ENCODE data around the gene COMMD9.

COMMD9 gene

DNA sequence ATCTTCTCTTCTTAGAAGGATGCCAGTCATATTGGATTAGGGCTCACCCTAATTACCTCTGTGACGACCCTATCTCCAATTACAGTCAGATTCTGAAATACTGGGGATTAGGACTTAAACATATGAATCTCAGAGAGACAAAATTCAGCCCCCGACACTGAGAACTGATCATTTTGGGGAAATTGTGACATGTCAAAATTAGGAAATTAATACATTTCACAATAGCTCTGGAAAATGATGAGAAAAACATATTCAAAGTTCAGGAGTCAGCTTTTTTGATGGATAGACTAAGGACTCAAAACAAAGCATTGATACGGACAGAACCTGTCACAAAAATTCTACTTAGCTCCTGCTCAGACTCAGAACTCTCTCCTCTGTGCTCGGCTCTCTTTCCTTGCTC, 40.8 kb downstream of the COMMD9 start:
- peak; percentile 4 for DNase-seq (ENCODE audit: low read depth)
- Histone ChIP-seq H3K4me3 (ENCODE audit: low read length) (peak overlapping the region; percentile 20), H3K36me3 (ENCODE audit: control insufficient read depth, insufficient read depth, low read length, severe bottlenecking) (no peaks in the 10 kb centered on the region), H3K4me1 (ENCODE audit: control insufficient read depth, insufficient read depth, low read length) (peaks cover 35% of the 10 kb centered on the region), H3K27me3 (replicated peaks; ENCODE audit: control insufficient read depth, insufficient read depth, low read length) (no peaks in the 10 kb centered on the region), H3K9me3 (ENCODE audit: control insufficient read depth, low read length) (peaks cover 8% of the 10 kb centered on the region), H3K9ac (ENCODE audit: low read length) (peak overlapping the region; percentile 69)

DNA sequence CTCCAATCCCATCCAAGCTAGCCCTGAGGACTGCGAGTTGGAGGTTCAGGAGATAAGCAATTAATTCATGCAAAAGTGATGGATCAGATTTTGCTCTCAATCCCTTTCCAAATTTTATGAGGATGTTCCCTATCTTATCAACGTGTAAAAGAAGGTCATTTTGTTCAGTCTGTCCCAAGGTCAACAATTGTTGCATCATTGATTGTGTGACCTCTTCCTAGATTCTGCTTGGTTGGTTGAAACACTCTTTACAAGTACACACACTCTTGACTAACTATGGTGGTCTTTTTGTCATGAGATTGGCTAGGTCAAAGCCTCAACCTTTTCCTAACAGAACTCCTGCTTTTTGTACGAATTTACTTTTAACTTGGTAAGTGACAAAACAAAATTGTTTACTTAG, 41.7 kb downstream of the COMMD9 start:
- H3K9me3 ChIP-seq (ENCODE audit: control insufficient read depth, low read length): peaks cover 8% of the 10 kb centered on the region
- DNase-seq (ENCODE audit: low read depth): no peak
- peaks cover 35% of the 10 kb centered on the region for H3K4me1 ChIP-seq (ENCODE audit: control insufficient read depth, insufficient read depth, low read length)

DNA sequence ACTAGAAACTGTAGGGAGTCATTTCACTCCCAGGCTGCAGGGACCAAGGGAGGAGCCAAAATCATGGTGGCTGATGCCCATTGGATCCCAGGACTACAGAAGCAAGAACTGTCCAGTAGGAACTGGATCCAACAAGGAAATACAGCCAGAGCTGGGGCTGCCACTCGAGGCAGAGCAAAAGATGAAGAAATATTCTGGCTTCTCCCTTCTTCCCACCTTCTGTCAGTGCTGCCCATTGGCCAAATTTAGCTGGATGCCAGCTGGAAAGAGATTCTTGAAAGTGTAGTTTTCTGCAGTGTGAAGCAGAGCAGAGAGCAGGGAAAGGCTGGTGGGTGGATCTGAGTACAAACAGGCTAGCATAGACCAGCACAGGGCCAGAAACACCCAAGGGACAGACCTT, 45.6 kb downstream of the COMMD9 start:
- H3K9ac ChIP-seq (ENCODE audit: low read length): no peak overlapping the region
- H3K4me1 ChIP-seq (ENCODE audit: control insufficient read depth, insufficient read depth, low read length): peaks cover 16% of the 10 kb centered on the region
- no peaks in the 10 kb centered on the region for H3K9me3 ChIP-seq (ENCODE audit: control insufficient read depth, low read length)
- H3K36me3 ChIP-seq (ENCODE audit: control insufficient read depth, insufficient read depth, low read length, severe bottlenecking): no peaks in the 10 kb centered on the region
- DNase-seq (ENCODE audit: low read depth): peak; percentile 6
- H3K4me3 ChIP-seq (ENCODE audit: low read length): no peak overlapping the region
- no peaks in the 10 kb centered on the region for H3K27me3 ChIP-seq (replicated peaks; ENCODE audit: control insufficient read depth, insufficient read depth, low read length)

More for the DNA sequence above, 41.7 kb downstream of the COMMD9 start:
- H3K4me3 ChIP-seq (ENCODE audit: low read length): no peak overlapping the region
- no peak overlapping the region for H3K9ac ChIP-seq (ENCODE audit: low read length)
- no peaks in the 10 kb centered on the region for H3K27me3 ChIP-seq (replicated peaks; ENCODE audit: control insufficient read depth, insufficient read depth, low read length)
- no peaks in the 10 kb centered on the region for H3K36me3 ChIP-seq (ENCODE audit: control insufficient read depth, insufficient read depth, low read length, severe bottlenecking)

DNA sequence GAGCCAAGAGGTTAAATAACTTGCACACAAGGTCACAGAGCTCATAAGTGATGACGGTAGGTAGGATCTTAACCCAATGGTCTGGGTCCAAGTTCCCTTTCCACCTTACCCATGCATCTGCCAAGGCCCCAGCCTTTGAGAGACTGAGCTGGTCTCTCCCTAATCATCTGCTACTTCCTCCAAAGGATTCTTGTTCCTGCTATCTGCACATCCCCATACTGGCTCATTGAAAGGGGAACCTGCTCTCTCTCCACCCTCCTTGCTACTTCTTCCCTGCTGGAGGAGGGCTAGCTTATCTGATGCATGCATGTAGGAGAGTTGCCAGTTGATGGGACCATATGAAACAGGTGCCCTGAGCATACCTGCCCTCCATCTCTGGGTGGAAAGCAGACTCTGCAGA, 47.7 kb downstream of the COMMD9 start:
- no peaks in the 10 kb centered on the region for H3K27me3 ChIP-seq (replicated peaks; ENCODE audit: control insufficient read depth, insufficient read depth, low read length)
- H3K4me1 ChIP-seq (ENCODE audit: control insufficient read depth, insufficient read depth, low read length): peaks cover 10% of the 10 kb centered on the region
- H3K9me3 ChIP-seq (ENCODE audit: control insufficient read depth, low read length): no peaks in the 10 kb centered on the region
- no peak overlapping the region for H3K4me3 ChIP-seq (ENCODE audit: low read length)
- peaks cover 4% of the 10 kb centered on the region for H3K36me3 ChIP-seq (ENCODE audit: control insufficient read depth, insufficient read depth, low read length, severe bottlenecking)
- no peak overlapping the region for H3K9ac ChIP-seq (ENCODE audit: low read length)
- no peak for DNase-seq (ENCODE audit: low read depth)

DNA sequence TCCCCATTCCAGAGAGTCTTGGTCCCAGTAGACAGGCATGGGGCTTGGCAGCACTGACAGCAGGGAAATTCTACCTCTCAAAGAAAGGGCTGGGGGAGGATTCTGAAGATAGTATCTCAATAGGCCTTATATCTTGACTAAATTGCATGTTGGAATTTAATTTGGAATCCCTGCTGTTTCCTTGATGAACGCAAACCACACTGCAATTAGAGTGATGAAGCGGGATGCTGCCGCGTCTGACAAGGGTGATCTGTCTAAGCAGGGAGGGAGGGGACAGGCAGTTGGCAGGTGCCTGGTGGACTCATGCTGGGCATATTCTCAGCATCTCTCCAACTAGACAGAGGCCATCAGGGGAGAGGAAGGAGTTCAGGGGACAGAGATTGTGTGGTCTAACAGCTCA, 48.4 kb downstream of the COMMD9 start:
- H3K27me3 ChIP-seq (replicated peaks; ENCODE audit: control insufficient read depth, insufficient read depth, low read length): no peaks in the 10 kb centered on the region
- no peak overlapping the region for H3K4me3 ChIP-seq (ENCODE audit: low read length)
- DNase-seq (ENCODE audit: low read depth): no peak
- H3K36me3 ChIP-seq (ENCODE audit: control insufficient read depth, insufficient read depth, low read length, severe bottlenecking): peaks cover 4% of the 10 kb centered on the region
- H3K4me1 ChIP-seq (ENCODE audit: control insufficient read depth, insufficient read depth, low read length): peaks cover 10% of the 10 kb centered on the region
- H3K9ac ChIP-seq (ENCODE audit: low read length): no peak overlapping the region
- H3K9me3 ChIP-seq (ENCODE audit: control insufficient read depth, low read length): no peaks in the 10 kb centered on the region

DNA sequence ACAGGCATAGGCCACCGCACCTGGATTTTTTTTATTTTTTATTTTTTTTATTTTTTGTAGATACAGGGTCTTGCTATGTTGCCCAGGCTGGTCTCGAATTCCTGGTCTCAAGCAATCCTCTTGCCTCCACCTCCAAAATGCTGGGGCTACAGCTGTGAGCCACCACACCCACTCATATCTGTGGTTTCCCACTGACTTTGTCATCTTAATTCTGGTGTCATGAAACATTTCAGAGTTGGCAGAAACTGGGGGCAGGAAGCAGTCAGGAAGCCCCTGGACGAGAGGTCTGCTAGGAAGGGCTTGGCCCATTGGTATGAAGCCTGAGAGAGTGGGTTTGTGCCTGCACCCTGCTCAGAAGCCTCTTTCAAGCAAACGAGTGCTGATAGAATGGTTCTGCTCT, 49.1 kb downstream of the COMMD9 start:
- H3K4me3 ChIP-seq (ENCODE audit: low read length): no peak overlapping the region
- no peaks in the 10 kb centered on the region for H3K9me3 ChIP-seq (ENCODE audit: control insufficient read depth, low read length)
- DNase-seq (ENCODE audit: low read depth): no peak
- no peaks in the 10 kb centered on the region for H3K27me3 ChIP-seq (replicated peaks; ENCODE audit: control insufficient read depth, insufficient read depth, low read length)
- no peak overlapping the region for H3K9ac ChIP-seq (ENCODE audit: low read length)
- H3K4me1 ChIP-seq (ENCODE audit: control insufficient read depth, insufficient read depth, low read length): peaks cover 10% of the 10 kb centered on the region
- H3K36me3 ChIP-seq (ENCODE audit: control insufficient read depth, insufficient read depth, low read length, severe bottlenecking): peaks cover 4% of the 10 kb centered on the region

DNA sequence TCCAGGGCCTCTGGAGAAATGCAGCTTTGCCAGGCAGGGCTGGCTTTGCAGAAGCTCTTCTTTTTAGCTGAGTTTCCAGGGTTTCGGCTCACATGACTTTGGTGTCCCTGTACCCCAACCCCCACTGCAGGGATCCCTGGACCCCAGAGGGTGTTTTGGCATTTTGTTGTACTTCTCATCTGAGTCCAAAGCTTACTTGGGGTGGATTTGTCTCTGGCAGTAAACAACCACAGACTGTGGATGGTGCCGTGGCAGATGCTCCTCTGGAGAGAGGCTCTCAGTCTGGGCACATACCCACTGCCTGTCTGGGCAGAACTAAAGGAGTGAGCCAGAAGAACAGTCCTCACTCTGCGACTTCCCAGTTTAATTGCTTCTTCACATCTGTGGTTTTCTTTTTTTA, 49.6 kb downstream of the COMMD9 start:
- Histone ChIP-seq H3K4me1 (ENCODE audit: control insufficient read depth, insufficient read depth, low read length) (peaks cover 10% of the 10 kb centered on the region), H3K36me3 (ENCODE audit: control insufficient read depth, insufficient read depth, low read length, severe bottlenecking) (peaks cover 4% of the 10 kb centered on the region), H3K27me3 (replicated peaks; ENCODE audit: control insufficient read depth, insufficient read depth, low read length) (no peaks in the 10 kb centered on the region), H3K9ac (ENCODE audit: low read length) (no peak overlapping the region), H3K4me3 (ENCODE audit: low read length) (no peak overlapping the region), H3K9me3 (ENCODE audit: control insufficient read depth, low read length) (no peaks in the 10 kb centered on the region)
- DNase-seq (ENCODE audit: low read depth): no peak

DNA sequence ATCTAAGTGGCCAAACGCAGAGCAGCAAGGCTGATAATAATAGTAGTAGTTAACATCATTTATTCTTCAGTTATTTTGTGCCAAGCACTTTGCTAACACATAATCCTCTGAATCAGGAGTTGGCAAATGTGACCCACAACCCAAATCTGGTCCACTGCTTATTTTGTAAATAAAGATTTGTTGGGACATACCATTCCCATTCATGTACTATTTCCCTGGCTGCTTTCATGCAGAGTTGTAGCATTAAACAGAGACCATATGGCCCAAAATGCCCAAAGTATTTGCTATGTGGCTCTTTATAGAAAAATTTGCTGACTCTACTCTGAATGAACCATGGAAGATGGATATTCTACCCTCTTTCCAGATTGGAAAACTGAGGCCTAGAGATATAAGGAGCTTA, 50.3 kb downstream of the COMMD9 start:
- peak; percentile 52 for DNase-seq (ENCODE audit: low read depth)
- Histone ChIP-seq H3K9ac (ENCODE audit: low read length) (no peak overlapping the region), H3K4me1 (ENCODE audit: control insufficient read depth, insufficient read depth, low read length) (peaks cover 10% of the 10 kb centered on the region)

DNA sequence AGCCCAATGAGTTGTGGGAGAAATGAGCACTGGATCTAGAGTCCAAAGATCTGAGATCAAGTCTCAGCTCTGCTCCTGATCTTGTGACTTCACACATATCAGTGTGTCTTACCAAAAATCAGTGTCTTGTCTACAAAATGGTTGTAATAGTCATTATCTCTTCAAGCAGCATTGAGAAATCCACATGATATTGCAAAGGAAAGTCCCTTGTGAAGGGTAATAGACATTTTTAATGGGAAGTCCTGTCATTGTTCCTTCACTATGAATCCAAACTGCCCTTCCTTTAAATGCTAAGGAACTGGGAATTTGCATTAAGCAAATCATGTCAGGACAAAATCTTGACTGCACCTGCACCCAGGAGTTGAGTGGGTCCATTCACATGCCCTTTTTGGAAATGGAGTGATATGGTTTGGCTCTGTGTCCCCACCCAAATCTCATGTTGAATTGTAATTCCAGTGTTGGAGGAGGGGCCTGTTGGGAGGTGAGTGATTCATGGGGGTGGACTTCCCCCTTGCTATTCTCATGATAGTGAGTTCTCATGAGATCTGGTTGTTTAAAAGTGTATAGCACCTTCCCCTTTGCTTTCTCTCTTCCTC, 51.1 kb downstream of the COMMD9 start:
- Histone ChIP-seq H3K9me3 (ENCODE audit: control insufficient read depth, low read length) (no peaks in the 10 kb centered on the region), H3K4me1 (ENCODE audit: control insufficient read depth, insufficient read depth, low read length) (peaks cover 10% of the 10 kb centered on the region), H3K4me3 (ENCODE audit: low read length) (no peak overlapping the region), H3K9ac (ENCODE audit: low read length) (no peak overlapping the region), H3K27me3 (replicated peaks; ENCODE audit: control insufficient read depth, insufficient read depth, low read length) (no peaks in the 10 kb centered on the region), H3K36me3 (ENCODE audit: control insufficient read depth, insufficient read depth, low read length, severe bottlenecking) (peaks cover 4% of the 10 kb centered on the region)
- no peak for DNase-seq (ENCODE audit: low read depth)

More for the DNA sequence above, 50.3 kb downstream of the COMMD9 start:
- H3K9me3 ChIP-seq (ENCODE audit: control insufficient read depth, low read length): no peaks in the 10 kb centered on the region
- no peak overlapping the region for H3K4me3 ChIP-seq (ENCODE audit: low read length)
- H3K27me3 ChIP-seq (replicated peaks; ENCODE audit: control insufficient read depth, insufficient read depth, low read length): no peaks in the 10 kb centered on the region
- H3K36me3 ChIP-seq (ENCODE audit: control insufficient read depth, insufficient read depth, low read length, severe bottlenecking): peaks cover 4% of the 10 kb centered on the region

DNA sequence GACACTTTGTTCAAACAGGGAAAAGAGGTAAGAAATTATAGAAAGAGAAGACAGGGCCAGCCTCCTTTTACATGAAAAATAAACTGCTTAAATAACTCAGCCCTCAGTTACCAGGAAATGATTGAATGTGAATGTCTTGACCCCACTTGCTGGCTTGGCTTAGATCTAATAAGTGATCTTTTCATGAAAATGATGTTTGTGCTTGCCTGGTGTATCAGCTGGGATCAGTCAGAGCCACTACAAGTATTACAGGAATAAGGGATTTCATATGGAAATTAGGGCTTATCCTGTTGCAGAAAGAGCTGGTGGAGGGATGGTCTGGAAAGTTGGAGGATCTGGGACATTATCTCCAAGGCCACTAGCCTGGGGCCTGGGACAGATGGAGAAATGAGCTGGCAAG, 51.8 kb downstream of the COMMD9 start:
- H3K27me3 ChIP-seq (replicated peaks; ENCODE audit: control insufficient read depth, insufficient read depth, low read length): no peaks in the 10 kb centered on the region
- H3K4me3 ChIP-seq (ENCODE audit: low read length): no peak overlapping the region
- H3K9ac ChIP-seq (ENCODE audit: low read length): no peak overlapping the region
- no peaks in the 10 kb centered on the region for H3K9me3 ChIP-seq (ENCODE audit: control insufficient read depth, low read length)
- H3K36me3 ChIP-seq (ENCODE audit: control insufficient read depth, insufficient read depth, low read length, severe bottlenecking): peaks cover 7% of the 10 kb centered on the region
- no peak for DNase-seq (ENCODE audit: low read depth)
- H3K4me1 ChIP-seq (ENCODE audit: control insufficient read depth, insufficient read depth, low read length): peaks cover 11% of the 10 kb centered on the region

DNA sequence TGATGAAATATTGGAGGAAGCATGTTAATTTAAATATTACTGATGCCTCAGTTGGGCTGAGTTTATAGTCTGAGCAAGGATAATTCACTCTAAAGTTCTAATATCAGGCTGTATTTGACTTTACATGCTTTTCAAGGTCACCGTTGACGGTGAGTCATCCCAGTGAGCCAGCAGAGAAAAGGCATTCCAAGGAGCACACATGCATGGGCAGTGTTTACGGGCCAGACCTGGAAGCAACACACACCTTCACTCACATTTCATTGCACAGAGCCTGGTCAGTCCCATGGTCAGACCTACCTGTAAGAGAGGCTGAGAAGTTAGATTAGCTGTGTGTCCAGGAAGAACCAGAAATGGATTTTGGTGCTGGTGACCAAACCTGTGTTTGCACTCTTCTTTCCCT, 53.5 kb downstream of the COMMD9 start:
- Histone ChIP-seq H3K9ac (ENCODE audit: low read length) (no peak overlapping the region), H3K27me3 (replicated peaks; ENCODE audit: control insufficient read depth, insufficient read depth, low read length) (no peaks in the 10 kb centered on the region)
- peak; percentile 8 for DNase-seq (ENCODE audit: low read depth)

DNA sequence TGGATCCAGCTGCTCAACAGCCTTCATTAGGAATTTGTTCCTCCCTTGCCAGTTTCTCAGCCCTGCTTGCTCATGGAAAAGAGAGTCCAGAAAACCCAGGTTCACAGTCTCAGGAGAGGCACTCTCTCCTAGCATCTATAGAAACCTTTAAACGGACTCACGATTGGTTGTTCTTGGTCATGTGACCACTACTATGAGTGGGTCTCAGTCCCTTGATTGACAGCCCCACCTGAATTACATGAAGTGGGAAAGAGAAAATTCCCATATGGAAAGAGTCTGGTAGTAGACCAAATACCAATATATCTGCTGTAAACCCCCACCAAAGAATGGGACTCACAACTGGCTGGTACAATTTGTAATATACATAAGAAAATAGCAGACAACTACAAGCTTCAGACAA, 54.4 kb downstream of the COMMD9 start:
- Histone ChIP-seq H3K4me3 (ENCODE audit: low read length) (no peak overlapping the region), H3K4me1 (ENCODE audit: control insufficient read depth, insufficient read depth, low read length) (peaks cover 29% of the 10 kb centered on the region), H3K36me3 (ENCODE audit: control insufficient read depth, insufficient read depth, low read length, severe bottlenecking) (peaks cover 15% of the 10 kb centered on the region), H3K9ac (ENCODE audit: low read length) (no peak overlapping the region), H3K9me3 (ENCODE audit: control insufficient read depth, low read length) (no peaks in the 10 kb centered on the region), H3K27me3 (replicated peaks; ENCODE audit: control insufficient read depth, insufficient read depth, low read length) (no peaks in the 10 kb centered on the region)
- DNase-seq (ENCODE audit: low read depth): no peak

More for the DNA sequence above, 53.5 kb downstream of the COMMD9 start:
- Histone ChIP-seq H3K36me3 (ENCODE audit: control insufficient read depth, insufficient read depth, low read length, severe bottlenecking) (peaks cover 10% of the 10 kb centered on the region), H3K9me3 (ENCODE audit: control insufficient read depth, low read length) (no peaks in the 10 kb centered on the region), H3K4me1 (ENCODE audit: control insufficient read depth, insufficient read depth, low read length) (peaks cover 27% of the 10 kb centered on the region), H3K4me3 (ENCODE audit: low read length) (no peak overlapping the region)

All from adipocyte (in vitro differentiated cells).